ENCODE results near the gene FASLG. TPM values are rescaled to one million over a fixed set of nuclear protein-coding genes. Genes with fewer than 3 reads are reported as not detected.

The FASLG gene
- total RNA-seq, 1 experiment from 2014 or later, result not detected

DNA sequence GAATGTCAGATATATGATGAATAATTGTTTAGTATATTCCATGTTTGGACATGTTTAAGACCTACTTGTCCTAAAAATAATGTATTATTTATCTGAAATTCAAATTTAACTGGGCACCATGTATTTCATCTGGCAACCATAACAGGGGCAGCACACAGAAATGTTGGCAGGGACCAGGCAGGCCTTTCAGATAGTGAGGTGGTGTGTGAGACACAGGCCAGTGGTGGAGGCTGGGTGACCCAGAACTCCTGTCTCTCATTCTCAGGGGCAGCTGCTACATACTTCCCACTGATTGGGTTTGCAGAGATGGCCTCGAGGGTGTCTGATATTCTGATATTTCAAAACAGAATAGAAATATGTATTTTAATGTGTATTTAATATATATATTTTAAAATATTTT lies 1.3 kb upstream of the FASLG start:
- DNase-seq, result no peak
- H3K36me3 ChIP-seq (replicated peaks; ENCODE audit: control insufficient read depth, insufficient read depth, low read length), result no peaks in the 10 kb centered on the region
- no peak overlapping the region for H3K4me3 ChIP-seq (ENCODE audit: insufficient read depth, low read depth, low read length)
- no peaks in the 10 kb centered on the region for H3K27me3 ChIP-seq (ENCODE audit: control insufficient read depth, insufficient read depth, low read length)

DNA sequence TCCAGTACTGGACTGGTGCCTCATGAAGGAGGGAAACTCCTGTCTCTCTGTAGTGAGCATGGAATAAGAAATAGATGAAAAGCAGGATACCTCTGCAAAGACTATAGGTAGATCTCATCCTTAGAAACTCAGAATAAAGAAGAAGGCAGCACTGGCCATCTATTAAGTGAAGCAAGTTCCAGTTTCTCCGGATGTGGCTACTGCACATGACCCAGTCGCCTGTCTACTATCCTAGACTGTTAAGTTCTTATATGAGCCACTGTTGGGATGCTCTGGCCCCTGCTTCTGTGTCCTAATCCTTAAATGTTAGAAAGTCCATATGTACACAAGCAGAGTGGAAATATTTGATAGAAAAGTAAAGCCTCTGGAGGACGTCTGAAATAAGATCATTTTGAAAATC lies 2.2 kb downstream of the FASLG start:
- no peak for DNase-seq
- Histone ChIP-seq H3K4me3 (ENCODE audit: insufficient read depth, low read depth, low read length) (no peak overlapping the region), H3K36me3 (replicated peaks; ENCODE audit: control insufficient read depth, insufficient read depth, low read length) (no peaks in the 10 kb centered on the region), H3K27me3 (ENCODE audit: control insufficient read depth, insufficient read depth, low read length) (no peaks in the 10 kb centered on the region)

DNA sequence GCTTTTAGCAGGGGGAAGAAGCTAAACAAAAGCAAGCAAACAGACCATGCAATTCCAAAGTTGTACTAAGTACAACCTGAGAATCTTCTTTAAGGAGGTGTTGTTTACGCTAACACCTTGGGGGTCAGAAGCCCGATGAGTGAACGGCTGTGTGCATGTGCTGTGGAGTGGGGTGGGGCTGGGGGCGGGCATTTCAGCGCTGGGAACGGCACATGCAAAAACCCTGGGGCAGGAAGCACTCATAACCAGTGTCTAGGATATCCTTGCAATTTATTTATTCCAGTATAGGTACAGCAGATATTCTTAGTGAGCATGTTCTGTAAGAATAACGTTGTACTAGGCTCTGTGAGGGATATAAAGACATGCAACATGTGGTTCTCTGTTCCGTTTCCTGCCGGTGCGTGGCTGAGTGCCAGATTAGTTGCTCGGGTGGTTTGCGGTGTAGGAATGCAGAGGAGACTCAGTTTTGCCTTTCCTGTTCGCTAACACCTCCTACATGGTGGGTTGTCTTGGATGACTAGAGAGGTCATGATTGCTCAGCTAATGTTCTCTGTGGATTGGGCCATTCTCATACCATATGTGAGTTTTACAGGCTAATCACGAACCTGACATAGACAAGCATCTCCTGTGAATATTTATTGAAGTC lies 3.7 kb downstream of the FASLG start:
- no peak for DNase-seq
- no peaks in the 10 kb centered on the region for H3K27me3 ChIP-seq (ENCODE audit: control insufficient read depth, insufficient read depth, low read length)
- no peaks in the 10 kb centered on the region for H3K36me3 ChIP-seq (replicated peaks; ENCODE audit: control insufficient read depth, insufficient read depth, low read length)
- no peak overlapping the region for H3K4me3 ChIP-seq (ENCODE audit: insufficient read depth, low read depth, low read length)

DNA sequence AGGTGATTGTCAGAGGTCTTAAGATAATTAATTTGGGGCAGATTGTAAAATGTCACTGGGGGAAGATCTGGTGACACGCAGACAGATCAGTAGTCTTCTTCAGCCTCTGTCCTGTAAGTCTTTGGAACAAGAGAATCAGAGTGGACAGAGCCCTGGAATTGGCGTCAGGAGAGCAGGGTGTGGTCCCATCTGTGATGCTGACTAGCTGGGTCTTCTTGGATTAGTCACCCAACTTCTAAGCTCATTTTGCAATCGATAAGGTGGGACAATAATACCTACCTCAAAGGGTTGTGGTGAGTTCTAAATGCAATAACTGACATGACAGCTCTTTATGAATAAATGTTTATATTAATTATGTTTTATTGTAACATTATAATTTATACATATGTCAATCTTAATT lies 4.8 kb downstream of the FASLG start:
- H3K36me3 ChIP-seq (replicated peaks; ENCODE audit: control insufficient read depth, insufficient read depth, low read length), result no peaks in the 10 kb centered on the region
- no peak for DNase-seq
- H3K27me3 ChIP-seq (ENCODE audit: control insufficient read depth, insufficient read depth, low read length), result no peaks in the 10 kb centered on the region
- H3K4me3 ChIP-seq (ENCODE audit: insufficient read depth, low read depth, low read length), result no peak overlapping the region

- Histone ChIP-seq H3K36me3 (replicated peaks; ENCODE audit: control insufficient read depth, insufficient read depth, low read length) (no peaks in the 10 kb centered on the region), H3K4me3 (ENCODE audit: insufficient read depth, low read depth, low read length) (no peak overlapping the region)
- no peak for DNase-seq
Measured at GRCh38 chr1:172668097-172668496, 9.2 kb downstream of the FASLG start.

DNA sequence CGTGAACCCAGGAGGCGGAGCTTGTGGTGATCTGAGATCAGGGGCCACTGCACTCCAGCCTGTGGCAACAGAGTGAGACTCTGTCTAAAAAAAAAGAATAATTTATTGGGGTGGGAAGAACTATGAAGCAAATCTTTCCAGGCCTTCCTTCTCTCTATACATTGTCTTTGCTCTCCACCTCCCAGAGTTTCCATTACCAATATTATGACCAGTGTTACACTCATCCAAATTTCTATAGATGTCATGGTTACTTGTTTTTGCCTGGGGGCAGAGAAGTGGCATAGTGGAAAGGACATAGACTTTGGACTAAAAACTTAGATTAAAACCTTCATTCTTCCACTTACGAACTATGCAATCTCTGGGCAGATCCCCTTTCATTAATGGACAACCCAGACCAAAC lies 10.1 kb downstream of the FASLG start:
- no peaks in the 10 kb centered on the region for H3K36me3 ChIP-seq (replicated peaks; ENCODE audit: control insufficient read depth, insufficient read depth, low read length)
- no peak overlapping the region for H3K4me3 ChIP-seq (ENCODE audit: insufficient read depth, low read depth, low read length)
- H3K27me3 ChIP-seq (ENCODE audit: control insufficient read depth, insufficient read depth, low read length), result no peaks in the 10 kb centered on the region
- DNase-seq, result no peak

More at GRCh38 chr1:172668097-172668496, 9.2 kb downstream of the FASLG start:
- H3K27me3 ChIP-seq (ENCODE audit: control insufficient read depth, insufficient read depth, low read length), result no peaks in the 10 kb centered on the region

GRCh38 chr1:172670316-172670715 lies 11.4 kb downstream of the FASLG start:
- DNase-seq, result no peak

DNA sequence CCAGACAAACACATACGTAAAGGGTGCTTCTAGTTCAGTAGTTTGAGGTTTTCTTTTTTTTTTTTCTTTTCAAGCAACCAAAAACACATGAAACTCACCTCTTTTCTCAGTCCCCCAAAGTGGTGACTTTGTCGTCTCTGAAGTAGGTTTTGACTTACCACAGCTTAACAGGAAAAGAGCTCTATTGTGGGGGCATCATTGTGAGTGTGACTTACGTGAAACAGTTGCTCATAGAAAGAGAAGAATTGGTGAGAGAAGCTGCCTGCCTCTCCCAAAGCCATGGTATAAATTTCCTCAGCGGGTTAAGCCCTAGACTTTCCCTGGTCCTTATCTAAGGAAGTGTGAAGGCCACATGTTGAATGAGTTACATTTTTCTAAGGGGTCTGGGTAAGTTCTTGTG lies 11.9 kb downstream of the FASLG start:
- Histone ChIP-seq H3K4me3 (ENCODE audit: insufficient read depth, low read depth, low read length) (no peak overlapping the region), H3K27me3 (ENCODE audit: control insufficient read depth, insufficient read depth, low read length) (no peaks in the 10 kb centered on the region), H3K36me3 (replicated peaks; ENCODE audit: control insufficient read depth, insufficient read depth, low read length) (no peaks in the 10 kb centered on the region)
- no peak for DNase-seq

More at GRCh38 chr1:172670316-172670715, 11.4 kb downstream of the FASLG start:
- Histone ChIP-seq H3K27me3 (ENCODE audit: control insufficient read depth, insufficient read depth, low read length) (no peaks in the 10 kb centered on the region), H3K36me3 (replicated peaks; ENCODE audit: control insufficient read depth, insufficient read depth, low read length) (no peaks in the 10 kb centered on the region), H3K4me3 (ENCODE audit: insufficient read depth, low read depth, low read length) (no peak overlapping the region)

DNA sequence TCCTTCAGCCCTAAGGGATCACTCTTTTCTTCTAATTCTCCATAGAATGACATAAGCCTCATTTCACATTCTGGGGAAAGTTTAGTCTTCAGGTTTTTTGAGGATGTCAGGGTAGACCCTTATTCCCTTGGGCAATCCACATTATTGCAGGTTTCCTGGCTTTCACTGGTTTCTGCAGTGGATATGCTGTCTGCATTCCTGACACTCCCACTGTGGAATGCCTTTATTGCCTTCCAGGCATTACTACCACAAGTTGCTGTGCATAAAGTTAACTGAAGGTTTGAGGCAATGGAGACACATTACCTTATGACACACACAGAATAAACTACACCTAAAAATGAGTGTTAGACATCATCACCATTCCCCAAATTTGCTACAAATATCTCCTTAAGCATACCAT lies 12.7 kb downstream of the FASLG start:
- no peak for DNase-seq
- no peaks in the 10 kb centered on the region for H3K36me3 ChIP-seq (replicated peaks; ENCODE audit: control insufficient read depth, insufficient read depth, low read length)
- H3K4me3 ChIP-seq (ENCODE audit: insufficient read depth, low read depth, low read length), result no peak overlapping the region
- H3K27me3 ChIP-seq (ENCODE audit: control insufficient read depth, insufficient read depth, low read length), result no peaks in the 10 kb centered on the region

DNA sequence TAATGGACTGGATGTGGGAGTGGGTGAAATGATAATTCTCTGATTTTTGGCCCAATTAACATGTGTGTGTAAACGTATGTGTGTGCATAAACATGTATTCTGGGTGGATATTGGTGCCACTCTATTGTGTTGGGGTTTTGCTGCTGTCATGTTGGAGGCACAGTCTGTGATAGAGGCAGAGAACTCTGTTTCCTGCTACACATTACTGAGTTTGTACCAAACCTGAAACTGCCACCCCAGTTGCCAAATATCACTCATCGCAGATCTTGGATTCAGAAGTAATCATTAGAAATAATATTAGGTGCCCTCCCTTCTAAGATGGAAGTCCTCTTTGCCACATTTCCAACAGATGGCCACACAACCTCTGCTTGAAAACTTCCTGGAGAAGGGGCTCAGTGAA lies 13.8 kb downstream of the FASLG start:
- no peaks in the 10 kb centered on the region for H3K27me3 ChIP-seq (ENCODE audit: control insufficient read depth, insufficient read depth, low read length)
- H3K4me3 ChIP-seq (ENCODE audit: insufficient read depth, low read depth, low read length), result no peak overlapping the region
- DNase-seq, result no peak
- H3K36me3 ChIP-seq (replicated peaks; ENCODE audit: control insufficient read depth, insufficient read depth, low read length), result no peaks in the 10 kb centered on the region

DNA sequence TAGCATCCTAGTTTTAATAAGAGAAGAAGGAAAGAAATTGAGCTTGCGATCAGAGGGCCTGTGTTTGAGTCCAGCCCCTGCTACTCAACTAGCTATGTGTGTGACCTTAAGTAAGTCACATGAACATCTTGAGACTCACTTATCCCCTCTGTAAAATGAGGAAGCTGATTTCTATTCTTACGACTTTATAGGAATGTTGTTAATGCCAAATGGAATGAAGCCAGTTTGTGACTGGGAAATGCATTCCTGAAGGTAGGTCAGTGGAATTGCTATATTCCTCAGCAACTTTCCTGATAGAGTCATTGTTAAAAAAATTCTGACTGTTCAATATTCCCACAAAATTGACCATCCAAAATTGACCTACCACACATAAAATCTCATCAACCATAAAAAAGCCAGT lies 14.9 kb downstream of the FASLG start:
- Histone ChIP-seq H3K27me3 (ENCODE audit: control insufficient read depth, insufficient read depth, low read length) (no peaks in the 10 kb centered on the region), H3K36me3 (replicated peaks; ENCODE audit: control insufficient read depth, insufficient read depth, low read length) (no peaks in the 10 kb centered on the region), H3K4me3 (ENCODE audit: insufficient read depth, low read depth, low read length) (no peak overlapping the region)
- no peak for DNase-seq

GRCh38 chr1:172674831-172675613 lies 16.1 kb downstream of the FASLG start:
- DNase-seq, result no peak
- no peak overlapping the region for H3K4me3 ChIP-seq (ENCODE audit: insufficient read depth, low read depth, low read length)
- no peaks in the 10 kb centered on the region for H3K36me3 ChIP-seq (replicated peaks; ENCODE audit: control insufficient read depth, insufficient read depth, low read length)
- H3K27me3 ChIP-seq (ENCODE audit: control insufficient read depth, insufficient read depth, low read length), result no peaks in the 10 kb centered on the region

GRCh38 chr1:172679000-172679772 lies 20.3 kb downstream of the FASLG start:
- no peak overlapping the region for H3K4me3 ChIP-seq (ENCODE audit: insufficient read depth, low read depth, low read length)
- H3K27me3 ChIP-seq (ENCODE audit: control insufficient read depth, insufficient read depth, low read length), result no peaks in the 10 kb centered on the region
- H3K36me3 ChIP-seq (replicated peaks; ENCODE audit: control insufficient read depth, insufficient read depth, low read length), result no peaks in the 10 kb centered on the region
- no peak for DNase-seq

DNA sequence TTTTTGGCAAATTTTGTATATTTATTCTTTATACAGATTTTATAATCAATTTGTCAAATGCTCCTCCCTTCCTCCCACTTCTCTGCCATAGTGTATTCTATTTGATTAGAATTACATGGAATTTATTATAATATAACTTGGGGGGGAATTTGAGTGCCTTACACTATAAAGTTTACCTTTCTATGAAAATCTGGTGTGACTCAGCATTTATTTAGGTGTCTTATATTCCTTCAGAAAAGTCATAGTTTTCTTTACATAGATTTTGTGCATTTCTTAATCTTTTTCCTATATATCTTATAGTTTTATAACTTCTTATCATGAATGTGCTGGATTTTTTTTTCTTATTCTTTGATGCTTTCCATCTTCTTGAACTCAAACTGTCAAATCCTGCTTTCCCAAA lies 21.3 kb downstream of the FASLG start:
- H3K4me3 ChIP-seq (ENCODE audit: insufficient read depth, low read depth, low read length), result no peak overlapping the region
- H3K36me3 ChIP-seq (replicated peaks; ENCODE audit: control insufficient read depth, insufficient read depth, low read length), result no peaks in the 10 kb centered on the region
- no peak for DNase-seq
- H3K27me3 ChIP-seq (ENCODE audit: control insufficient read depth, insufficient read depth, low read length), result no peaks in the 10 kb centered on the region

Measured in H7 (cell line).